GM12878 (cell line): ENCODE results near the gene GRN.
"Not testable (repeated sequence)": the region's sequence is repeated elsewhere in the genome, so short reads cannot be mapped to it uniquely, and the experiment has no call there.

Experiments used
- CBX5 ChIP-seq: sonication (generic); IDR thresholded peaks from 2 replicates; pipeline ENCODE4 v1.6.1; 2016; ENCODE audit warnings: low read depth, moderate library complexity, mild to moderate bottlenecking, inconsistent platforms
- EZH2 ChIP-seq: IDR thresholded peaks from 2 replicates; pipeline ENCODE4 v1.6.1; 2012; ENCODE audit warnings: low read depth, mild to moderate bottlenecking, control low read depth, inconsistent platforms, low read length, borderline replicate concordance; ENCODE audit not compliant: control insufficient read depth
- NFIC ChIP-seq: IDR thresholded peaks from 2 replicates; pipeline ENCODE4 v1.6.1; 2012; ENCODE audit warnings: low read depth, mild to moderate bottlenecking, inconsistent platforms, low read length, moderate library complexity
- NR2C2 ChIP-seq: IDR thresholded peaks from 2 replicates; pipeline ENCODE4 v1.6.1; 2011; ENCODE audit warnings: borderline replicate concordance, low read depth; ENCODE audit not compliant: control insufficient read depth, insufficient read length
- POLR2AphosphoS5 ChIP-seq: IDR thresholded peaks from 2 replicates; pipeline ENCODE4 v1.6.1; 2011; ENCODE audit warnings: mild to moderate bottlenecking, low read length, inconsistent platforms
- RCOR1 ChIP-seq: conservative IDR thresholded peaks from 2 replicates; pipeline ENCODE4 v1.6.1; 2012; ENCODE audit warnings: low read depth, low read length, improper control_type of control experiment
- SP1 ChIP-seq: IDR thresholded peaks from one replicate; pipeline ENCODE4 v1.6.1; 2011; ENCODE audit warnings: low read depth, low read length
- YY1 ChIP-seq: IDR thresholded peaks from 2 replicates; pipeline ENCODE4 v1.6.1; 2011; ENCODE audit warnings: low read depth, mild to moderate bottlenecking, low read length
- TF ChIP-seq, protein P1 (sequence below): IDR thresholded peaks from 2 replicates; pipeline ENCODE4 v1.6.1; 2012; ENCODE audit warnings: mild to moderate bottlenecking, low read depth, low read length
- TF ChIP-seq, protein P2 (sequence below), 3 experiments: IDR thresholded peaks in 2 of 3; conservative IDR thresholded peaks in 1 of 3; 2 replicates each; pipeline ENCODE4 v1.5.1; 2011; ENCODE audit warnings: low read depth in 3 of 3, low read length in 3 of 3, mild to moderate bottlenecking in 3 of 3, control low read depth in 2 of 3, moderate library complexity in 2 of 3, inconsistent platforms in 1 of 3, mixed read lengths in 1 of 3; ENCODE audit not compliant: control insufficient read depth in 2 of 3, insufficient read depth in 1 of 3; ENCODE audit errors: extremely low read depth in 1 of 3
- TF ChIP-seq, protein P3 (sequence below): fragments of 450-650 bp; formaldehyde crosslinking; IDR thresholded peaks from 2 replicates; pipeline ENCODE4 v1.4.0; 2020; ENCODE audit warnings: mild to moderate bottlenecking, moderate library complexity
- TF ChIP-seq, protein P4 (sequence below): fragments of 450-650 bp; IDR thresholded peaks from 2 replicates; pipeline ENCODE4 v1.6.1; 2017; ENCODE audit warnings: mild to moderate bottlenecking

DNA sequence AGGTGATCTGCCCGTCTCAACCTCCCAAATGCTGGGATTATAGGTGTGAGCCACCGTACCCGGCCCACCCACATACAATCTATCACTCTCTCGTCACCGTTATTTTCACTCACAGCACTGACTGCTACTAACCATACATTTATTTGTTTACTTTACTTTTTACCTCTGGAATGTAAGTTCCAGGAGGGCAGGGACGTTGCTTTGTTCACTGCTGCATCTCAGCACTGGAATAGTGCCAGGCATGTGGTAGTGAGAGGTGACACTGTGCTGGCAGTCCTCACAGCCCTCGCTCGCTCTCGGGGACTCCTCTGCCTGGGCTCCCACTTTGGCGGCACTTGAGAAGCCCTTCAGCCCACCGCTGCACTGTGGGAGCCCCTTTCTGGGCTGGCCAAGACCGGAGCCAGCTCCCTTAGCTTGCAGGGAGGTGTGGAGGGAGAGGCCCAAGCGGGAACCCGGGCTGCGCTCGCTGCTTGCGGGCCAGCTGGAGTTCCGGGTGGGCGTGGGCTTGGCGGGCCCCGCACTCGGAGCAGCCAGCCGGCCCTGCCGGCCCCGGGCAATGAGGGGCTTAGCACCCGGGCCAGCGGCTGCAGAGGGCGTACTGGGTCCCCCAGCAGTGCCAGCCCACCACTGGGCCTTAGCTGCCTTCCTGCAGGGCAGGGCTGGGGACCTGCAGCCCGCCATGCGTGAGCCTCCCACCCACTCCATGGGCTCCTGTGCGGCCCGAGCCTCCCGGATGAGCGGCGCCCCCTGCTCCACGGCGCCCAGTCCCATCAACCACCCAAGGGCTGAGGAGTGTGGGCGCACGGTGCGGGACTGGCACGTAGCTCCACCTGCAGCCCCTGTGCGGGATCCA, 23.5 kb downstream of the GRN start:
- TF ChIP-seq, protein P1, sequence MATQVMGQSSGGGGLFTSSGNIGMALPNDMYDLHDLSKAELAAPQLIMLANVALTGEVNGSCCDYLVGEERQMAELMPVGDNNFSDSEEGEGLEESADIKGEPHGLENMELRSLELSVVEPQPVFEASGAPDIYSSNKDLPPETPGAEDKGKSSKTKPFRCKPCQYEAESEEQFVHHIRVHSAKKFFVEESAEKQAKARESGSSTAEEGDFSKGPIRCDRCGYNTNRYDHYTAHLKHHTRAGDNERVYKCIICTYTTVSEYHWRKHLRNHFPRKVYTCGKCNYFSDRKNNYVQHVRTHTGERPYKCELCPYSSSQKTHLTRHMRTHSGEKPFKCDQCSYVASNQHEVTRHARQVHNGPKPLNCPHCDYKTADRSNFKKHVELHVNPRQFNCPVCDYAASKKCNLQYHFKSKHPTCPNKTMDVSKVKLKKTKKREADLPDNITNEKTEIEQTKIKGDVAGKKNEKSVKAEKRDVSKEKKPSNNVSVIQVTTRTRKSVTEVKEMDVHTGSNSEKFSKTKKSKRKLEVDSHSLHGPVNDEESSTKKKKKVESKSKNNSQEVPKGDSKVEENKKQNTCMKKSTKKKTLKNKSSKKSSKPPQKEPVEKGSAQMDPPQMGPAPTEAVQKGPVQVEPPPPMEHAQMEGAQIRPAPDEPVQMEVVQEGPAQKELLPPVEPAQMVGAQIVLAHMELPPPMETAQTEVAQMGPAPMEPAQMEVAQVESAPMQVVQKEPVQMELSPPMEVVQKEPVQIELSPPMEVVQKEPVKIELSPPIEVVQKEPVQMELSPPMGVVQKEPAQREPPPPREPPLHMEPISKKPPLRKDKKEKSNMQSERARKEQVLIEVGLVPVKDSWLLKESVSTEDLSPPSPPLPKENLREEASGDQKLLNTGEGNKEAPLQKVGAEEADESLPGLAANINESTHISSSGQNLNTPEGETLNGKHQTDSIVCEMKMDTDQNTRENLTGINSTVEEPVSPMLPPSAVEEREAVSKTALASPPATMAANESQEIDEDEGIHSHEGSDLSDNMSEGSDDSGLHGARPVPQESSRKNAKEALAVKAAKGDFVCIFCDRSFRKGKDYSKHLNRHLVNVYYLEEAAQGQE, result not testable (repeated sequence)
- TF ChIP-seq RCOR1, NR2C2, YY1, EZH2, NFIC, SP1, POLR2AphosphoS5, CBX5: not testable (repeated sequence)
- TF ChIP-seq, protein P2, sequence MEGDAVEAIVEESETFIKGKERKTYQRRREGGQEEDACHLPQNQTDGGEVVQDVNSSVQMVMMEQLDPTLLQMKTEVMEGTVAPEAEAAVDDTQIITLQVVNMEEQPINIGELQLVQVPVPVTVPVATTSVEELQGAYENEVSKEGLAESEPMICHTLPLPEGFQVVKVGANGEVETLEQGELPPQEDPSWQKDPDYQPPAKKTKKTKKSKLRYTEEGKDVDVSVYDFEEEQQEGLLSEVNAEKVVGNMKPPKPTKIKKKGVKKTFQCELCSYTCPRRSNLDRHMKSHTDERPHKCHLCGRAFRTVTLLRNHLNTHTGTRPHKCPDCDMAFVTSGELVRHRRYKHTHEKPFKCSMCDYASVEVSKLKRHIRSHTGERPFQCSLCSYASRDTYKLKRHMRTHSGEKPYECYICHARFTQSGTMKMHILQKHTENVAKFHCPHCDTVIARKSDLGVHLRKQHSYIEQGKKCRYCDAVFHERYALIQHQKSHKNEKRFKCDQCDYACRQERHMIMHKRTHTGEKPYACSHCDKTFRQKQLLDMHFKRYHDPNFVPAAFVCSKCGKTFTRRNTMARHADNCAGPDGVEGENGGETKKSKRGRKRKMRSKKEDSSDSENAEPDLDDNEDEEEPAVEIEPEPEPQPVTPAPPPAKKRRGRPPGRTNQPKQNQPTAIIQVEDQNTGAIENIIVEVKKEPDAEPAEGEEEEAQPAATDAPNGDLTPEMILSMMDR (IDR thresholded peaks at IDR 0.05 in 2 of 3, conservative IDR thresholded peaks at IDR 0.05 in 1 of 3; ENCODE audit: control insufficient read depth in 2 of 3, extremely low read depth in 1 of 3, insufficient read depth in 1 of 3, low read depth in 3 of 3, low read length in 3 of 3), result not testable (repeated sequence)
- TF ChIP-seq, protein P3, sequence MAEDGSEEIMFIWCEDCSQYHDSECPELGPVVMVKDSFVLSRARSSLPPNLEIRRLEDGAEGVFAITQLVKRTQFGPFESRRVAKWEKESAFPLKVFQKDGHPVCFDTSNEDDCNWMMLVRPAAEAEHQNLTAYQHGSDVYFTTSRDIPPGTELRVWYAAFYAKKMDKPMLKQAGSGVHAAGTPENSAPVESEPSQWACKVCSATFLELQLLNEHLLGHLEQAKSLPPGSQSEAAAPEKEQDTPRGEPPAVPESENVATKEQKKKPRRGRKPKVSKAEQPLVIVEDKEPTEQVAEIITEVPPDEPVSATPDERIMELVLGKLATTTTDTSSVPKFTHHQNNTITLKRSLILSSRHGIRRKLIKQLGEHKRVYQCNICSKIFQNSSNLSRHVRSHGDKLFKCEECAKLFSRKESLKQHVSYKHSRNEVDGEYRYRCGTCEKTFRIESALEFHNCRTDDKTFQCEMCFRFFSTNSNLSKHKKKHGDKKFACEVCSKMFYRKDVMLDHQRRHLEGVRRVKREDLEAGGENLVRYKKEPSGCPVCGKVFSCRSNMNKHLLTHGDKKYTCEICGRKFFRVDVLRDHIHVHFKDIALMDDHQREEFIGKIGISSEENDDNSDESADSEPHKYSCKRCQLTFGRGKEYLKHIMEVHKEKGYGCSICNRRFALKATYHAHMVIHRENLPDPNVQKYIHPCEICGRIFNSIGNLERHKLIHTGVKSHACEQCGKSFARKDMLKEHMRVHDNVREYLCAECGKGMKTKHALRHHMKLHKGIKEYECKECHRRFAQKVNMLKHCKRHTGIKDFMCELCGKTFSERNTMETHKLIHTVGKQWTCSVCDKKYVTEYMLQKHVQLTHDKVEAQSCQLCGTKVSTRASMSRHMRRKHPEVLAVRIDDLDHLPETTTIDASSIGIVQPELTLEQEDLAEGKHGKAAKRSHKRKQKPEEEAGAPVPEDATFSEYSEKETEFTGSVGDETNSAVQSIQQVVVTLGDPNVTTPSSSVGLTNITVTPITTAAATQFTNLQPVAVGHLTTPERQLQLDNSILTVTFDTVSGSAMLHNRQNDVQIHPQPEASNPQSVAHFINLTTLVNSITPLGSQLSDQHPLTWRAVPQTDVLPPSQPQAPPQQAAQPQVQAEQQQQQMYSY, result not testable (repeated sequence)
- TF ChIP-seq, protein P4, sequence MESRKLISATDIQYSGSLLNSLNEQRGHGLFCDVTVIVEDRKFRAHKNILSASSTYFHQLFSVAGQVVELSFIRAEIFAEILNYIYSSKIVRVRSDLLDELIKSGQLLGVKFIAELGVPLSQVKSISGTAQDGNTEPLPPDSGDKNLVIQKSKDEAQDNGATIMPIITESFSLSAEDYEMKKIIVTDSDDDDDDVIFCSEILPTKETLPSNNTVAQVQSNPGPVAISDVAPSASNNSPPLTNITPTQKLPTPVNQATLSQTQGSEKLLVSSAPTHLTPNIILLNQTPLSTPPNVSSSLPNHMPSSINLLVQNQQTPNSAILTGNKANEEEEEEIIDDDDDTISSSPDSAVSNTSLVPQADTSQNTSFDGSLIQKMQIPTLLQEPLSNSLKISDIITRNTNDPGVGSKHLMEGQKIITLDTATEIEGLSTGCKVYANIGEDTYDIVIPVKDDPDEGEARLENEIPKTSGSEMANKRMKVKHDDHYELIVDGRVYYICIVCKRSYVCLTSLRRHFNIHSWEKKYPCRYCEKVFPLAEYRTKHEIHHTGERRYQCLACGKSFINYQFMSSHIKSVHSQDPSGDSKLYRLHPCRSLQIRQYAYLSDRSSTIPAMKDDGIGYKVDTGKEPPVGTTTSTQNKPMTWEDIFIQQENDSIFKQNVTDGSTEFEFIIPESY, result not testable (repeated sequence)
